D721Med (cell line): Measurements from ENCODE around the gene MYOZ2.
"Not testable (repeated sequence)": the region's sequence is repeated elsewhere in the genome, so short reads cannot be mapped to it uniquely, and the experiment has no call there.

Source experiments
- DNase-seq: peaks from one replicate; pipeline ENCODE4 v3.0.0; 2011; ENCODE audit warnings: low spot score; ENCODE audit not compliant: insufficient read length
- FAIRE-seq: peaks from 2 replicates; lab custom pipeline; 2011; peaks lifted over from hg19 to GRCh38; lab: Jason Lieb, UNC
- CTCF ChIP-seq: IDR thresholded peaks from 2 replicates; pipeline ENCODE4 v1.5.1; 2012; ENCODE audit warnings: mild to moderate bottlenecking, control low read depth; ENCODE audit not compliant: insufficient read depth; ENCODE audit errors: missing control alignments

MYOZ2 gene

GRCh38 chr4:119162174-119162573, 26.5 kb downstream of the MYOZ2 start:
- DNase-seq (no peak), FAIRE-seq (no peak)
- no peak for TF ChIP-seq CTCF

GRCh38 chr4:119165767-119166166, 30.1 kb downstream of the MYOZ2 start:
- FAIRE-seq: no peak
- DNase-seq: no peak
- no peak for TF ChIP-seq CTCF

- no peak for TF ChIP-seq CTCF
- FAIRE-seq: no peak
- DNase-seq: no peak
Observed at GRCh38 chr4:119170195-119170594, 34.6 kb downstream of the MYOZ2 start.

- DNase-seq (no peak), FAIRE-seq (no peak)
- TF ChIP-seq CTCF: no peak
Observed at GRCh38 chr4:119172223-119172622, 36.6 kb downstream of the MYOZ2 start.

GRCh38 chr4:119173729-119174361, 38.2 kb downstream of the MYOZ2 start:
- DNase-seq, FAIRE-seq: not testable (repeated sequence)

- TF ChIP-seq CTCF: no peak
- FAIRE-seq: no peak
- no peak for DNase-seq
Observed at GRCh38 chr4:119179011-119179410, 43.4 kb downstream of the MYOZ2 start.

- FAIRE-seq: no peak
- no peak for TF ChIP-seq CTCF
- no peak for DNase-seq
Observed at GRCh38 chr4:119184128-119184527, 48.5 kb downstream of the MYOZ2 start.
